ENCODE measurements around the gene CECR2.
"Not testable (repeated sequence)": the region's sequence is repeated elsewhere in the genome, so short reads cannot be mapped to it uniquely, and the experiment has no call there.

Gene CECR2

DNA sequence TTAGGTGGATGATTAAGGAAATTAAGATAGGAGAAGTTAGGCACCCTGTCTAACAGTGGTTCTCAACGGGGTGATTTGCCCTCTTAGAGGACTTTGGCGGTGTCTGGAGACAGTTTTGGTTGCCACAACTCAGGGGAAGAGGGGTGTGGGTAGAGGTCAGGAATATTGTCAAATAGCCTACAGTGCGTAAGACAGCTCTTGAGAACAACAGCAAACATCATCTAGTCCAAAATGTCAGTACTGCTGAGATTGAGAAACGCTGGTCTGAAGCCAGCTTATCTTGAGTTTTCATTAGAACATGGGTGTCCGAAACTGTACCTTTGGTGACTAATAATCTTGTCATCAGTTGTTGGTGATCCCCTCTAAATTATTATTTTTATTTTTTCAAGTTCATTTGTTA is 38.4 kb downstream of the CECR2 start:
- no peak for DNase-seq

DNA sequence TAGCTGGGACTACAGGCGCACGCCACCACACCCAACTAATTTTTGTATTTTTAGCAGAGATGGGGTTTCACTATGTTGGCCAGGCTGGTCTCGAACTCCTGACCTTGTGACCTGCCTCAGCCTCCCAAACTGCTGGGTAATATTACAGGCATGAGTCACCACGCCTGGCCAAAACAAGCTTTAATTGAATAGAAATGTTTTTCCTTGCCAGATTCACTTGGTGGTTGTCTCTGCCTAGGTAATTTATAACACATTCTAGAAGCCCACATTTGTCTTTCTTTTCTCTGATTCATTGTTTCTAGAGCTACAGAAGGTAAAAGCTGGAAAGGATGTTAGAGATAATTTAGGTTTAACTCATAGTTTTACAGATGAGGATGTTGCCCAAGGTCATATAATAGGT is 41.3 kb downstream of the CECR2 start:
- DNase-seq = no peak

DNA sequence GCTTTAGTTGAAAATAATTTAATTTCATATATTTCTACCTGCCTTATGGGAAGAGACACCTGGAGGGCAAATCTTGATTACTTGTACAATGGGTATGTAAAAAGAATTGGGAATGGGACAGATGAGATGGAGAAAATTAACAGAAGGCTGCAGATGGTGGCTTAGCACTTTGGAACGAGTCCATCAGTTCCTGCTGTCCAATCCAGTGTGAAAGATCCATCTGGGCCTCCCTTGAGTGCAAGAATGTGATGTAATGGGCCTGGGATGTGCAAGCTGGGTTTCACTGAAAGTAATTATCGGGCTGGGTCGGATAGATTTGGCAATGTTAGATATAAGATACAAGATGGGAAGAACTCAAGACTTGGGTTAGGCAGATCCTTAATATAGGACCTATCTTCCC is 42.0 kb downstream of the CECR2 start:
- no peak for DNase-seq

DNA sequence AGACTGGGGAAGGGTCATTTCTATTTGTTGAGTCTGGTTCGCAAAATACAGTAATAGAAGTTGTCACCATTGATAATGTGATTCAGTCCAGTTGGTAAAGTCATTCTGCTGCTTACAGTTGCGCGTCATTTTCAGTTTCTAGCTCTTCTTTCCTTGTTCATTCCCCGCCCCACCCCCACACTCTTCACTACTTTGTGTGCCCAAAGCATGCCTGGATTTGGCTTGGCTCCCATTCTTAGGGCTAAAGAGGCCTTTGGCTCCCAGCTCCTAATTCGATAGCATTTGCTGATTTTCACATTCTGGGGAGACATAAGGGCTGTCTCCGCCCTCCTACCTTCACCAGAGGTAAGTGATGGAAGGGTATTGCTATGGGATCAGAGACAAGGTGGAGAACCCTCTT is 43.0 kb downstream of the CECR2 start:
- DNase-seq = no peak

DNA sequence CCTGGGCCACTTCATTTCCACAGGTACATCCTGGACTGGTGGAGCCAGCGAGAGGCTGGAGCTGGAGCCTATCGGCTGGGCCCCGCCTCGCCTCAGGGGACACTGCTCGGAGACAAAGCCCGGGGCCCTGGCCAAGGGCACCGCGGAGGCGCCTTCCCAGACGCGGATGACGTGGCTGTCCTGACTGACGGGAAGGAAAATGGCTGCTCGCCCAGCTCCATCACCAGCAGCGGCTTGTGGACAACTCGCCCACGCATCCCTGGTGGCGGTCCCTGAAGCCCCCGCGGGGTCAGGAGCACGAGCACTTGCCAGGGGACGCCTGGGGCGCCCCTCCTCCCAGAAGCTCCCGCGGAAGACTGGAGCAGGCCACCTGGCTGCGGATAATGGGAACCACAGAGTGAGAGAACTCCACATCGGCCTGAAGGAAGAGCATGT is 49.6 kb downstream of the CECR2 start:
- DNase-seq = no peak

DNA sequence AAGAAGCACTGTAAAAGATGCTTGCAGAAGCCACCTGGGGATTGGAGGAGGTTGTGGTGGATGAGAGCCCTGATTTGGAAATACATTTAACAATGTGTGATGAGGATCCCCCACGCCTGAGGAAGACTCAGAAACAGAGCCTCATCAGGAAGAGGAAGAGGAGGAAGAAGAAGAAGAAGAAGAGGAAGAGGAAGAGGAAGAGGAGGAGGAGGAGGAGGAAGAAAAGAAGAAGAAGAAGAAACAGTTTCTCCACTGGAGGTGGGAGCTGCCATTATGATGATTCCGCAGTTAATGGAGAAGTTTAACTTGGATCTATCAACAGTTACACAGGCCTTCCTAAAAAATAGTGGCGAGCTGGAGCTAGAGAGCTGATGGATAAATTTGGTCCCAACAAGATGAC is 50.1 kb downstream of the CECR2 start:
- DNase-seq = no peak

DNA sequence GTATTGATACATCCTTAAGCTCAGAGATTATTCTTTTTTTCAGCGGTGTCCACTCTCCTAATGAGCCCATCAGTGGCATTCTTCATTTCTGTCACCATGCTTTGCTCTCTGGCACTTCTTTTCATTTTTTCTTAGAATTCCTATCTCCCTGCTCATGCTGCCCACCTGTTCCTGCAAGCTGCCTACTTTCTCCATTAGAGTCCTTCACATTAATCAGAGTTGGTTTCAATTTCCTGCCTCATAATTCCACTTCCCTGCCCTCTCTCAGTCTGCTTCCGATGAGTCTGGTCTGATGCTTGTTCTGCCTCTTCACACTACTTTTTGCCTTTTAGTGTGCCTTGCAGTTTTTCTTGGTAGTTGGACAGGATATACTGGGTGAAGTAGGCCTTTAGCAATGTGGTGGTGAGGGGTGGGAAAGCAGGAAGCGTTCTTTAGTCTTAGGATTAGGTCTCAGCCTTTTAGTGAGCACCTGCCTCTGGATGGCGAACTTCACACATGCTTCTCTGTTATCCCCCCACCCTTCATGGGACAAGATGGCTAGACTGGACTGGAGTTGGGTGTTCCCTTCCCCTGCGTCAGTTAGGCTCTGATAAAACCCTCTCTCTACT is 53.6 kb downstream of the CECR2 start:
- no peak for DNase-seq

DNA sequence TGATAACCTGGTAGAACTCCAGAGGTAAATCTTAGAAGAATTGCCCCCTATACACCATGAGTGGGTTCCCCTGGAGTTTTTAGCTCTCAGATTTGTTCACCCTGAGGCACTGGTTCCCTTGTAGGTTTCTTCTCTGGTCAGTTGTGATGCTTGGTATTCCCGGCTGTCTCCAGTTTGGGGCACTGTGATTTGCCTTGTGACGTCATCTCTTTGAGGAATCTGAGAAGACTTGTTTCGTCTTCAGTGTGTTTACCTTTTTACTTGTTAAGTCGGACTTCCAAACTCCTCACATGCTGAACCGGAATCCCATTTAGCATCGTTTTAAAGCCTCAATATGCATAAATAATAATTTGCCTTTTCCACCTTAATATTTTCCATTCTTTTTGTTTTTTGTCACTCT is 54.4 kb downstream of the CECR2 start:
- no peak for DNase-seq

DNA sequence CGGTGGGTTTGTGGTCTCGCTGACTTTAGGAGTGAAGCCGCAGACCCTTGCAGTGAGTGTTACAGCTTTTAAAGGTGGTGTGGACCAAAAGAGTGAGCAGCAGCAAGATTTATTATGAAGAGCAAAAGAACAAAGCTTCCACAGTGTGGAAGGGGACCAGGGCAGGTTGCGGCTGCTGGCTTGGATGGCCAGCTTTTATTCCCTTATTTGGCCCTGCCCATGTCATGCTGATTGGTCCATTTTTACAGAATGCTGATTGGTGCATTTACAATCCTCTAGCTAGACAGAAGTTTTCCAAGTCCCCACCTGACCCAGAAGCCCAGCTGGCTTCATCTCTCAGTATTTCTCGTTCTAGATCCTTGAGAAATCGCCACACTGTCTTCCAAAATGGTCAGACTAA is 58.3 kb downstream of the CECR2 start:
- DNase-seq = not testable (repeated sequence)

DNA sequence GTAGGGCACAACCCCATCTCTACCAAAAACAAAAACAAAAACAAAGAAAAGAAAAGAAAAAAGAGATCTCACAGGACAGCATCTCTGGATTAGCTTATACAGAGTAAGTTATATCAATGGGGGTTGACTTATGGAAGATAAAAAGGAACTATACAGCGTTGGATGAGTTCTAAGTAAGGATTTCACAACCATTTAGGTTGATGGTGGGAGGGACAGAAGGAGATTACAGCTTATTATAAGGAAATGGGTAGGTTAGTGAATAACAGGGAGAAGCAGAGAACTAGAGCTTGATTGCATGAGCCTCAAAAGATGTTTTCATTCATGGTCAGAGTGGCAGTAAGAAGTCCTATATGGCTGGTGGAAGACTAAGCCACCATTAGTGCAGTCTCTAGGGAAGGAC is 60.3 kb downstream of the CECR2 start:
- no peak for DNase-seq

DNA sequence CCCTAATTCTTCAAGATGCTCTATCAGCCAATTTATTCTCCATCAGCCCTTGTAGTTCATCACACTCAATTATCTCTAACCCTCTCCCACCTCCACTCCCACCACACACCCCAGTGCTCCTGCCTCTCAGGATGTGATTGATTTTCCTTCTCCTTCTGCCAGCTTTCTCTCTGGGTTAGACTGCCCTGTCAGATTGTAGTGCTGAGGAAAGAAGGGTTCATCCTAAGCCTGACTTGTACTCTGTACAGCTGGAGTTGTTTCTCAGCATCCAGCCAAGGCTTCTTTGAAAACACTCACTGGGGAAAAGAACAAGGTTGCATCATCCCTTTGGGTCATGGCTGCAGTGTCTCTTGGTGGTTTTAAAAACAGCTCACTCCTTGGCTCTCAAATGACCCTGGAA is 61.2 kb downstream of the CECR2 start:
- DNase-seq = no peak

DNA sequence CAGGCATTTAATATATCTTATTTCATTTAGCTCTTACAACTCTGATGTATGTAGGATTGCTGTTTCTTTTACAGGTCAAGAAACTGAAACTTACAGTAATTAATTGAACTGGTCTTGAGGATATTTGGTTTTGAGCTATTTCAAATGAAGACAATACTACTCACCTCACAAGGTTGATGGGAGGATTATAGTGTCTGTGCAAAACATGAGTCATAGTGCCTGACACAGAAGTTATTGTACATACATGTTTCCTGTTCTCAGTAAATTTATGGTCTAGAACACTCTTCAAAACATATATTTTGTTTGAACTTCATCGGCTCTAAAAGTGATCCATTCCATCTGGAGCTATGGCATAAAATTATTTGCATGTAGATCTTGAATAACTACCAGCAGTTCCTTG is 61.9 kb downstream of the CECR2 start:
- no peak for DNase-seq

DNA sequence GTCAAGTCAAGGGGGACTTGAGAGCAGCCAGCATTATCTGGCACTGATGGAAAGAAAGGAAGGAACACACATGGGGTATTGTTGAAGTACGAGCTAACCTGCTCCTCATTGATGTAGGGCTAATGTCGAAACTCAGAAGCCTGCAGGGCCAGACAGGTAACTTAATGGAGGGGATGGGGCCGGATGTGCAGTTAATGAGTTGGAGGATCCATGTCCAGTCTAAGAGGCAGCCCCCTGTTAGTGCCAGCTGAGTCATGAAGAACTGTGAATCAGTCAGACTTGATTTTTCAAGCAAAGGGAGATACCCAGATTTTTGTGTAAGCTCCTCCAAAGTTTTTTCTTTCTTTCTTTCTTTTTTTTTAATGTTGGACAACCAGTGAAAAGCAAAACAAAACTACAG is 65.6 kb downstream of the CECR2 start:
- DNase-seq = no peak

DNA sequence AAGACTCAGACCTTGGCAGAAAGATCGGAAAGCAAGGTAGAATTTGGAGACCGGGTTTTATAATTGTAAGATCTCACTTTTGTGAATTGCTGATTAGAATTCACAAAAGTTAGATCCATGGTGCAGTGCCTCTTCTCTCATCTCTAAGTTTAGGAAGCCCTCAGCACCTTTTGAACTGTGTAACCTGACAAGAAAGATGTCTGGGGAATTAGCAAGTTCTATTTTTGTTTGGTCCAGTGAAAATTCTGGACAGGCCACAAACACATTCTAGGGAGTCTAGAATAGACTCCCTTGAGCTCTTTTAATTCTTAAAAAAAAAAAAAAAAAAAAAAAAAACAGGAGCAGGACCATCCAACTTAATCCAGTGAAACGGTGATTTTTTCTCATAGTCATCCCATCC is 66.1 kb downstream of the CECR2 start:
- DNase-seq = no peak

DNA sequence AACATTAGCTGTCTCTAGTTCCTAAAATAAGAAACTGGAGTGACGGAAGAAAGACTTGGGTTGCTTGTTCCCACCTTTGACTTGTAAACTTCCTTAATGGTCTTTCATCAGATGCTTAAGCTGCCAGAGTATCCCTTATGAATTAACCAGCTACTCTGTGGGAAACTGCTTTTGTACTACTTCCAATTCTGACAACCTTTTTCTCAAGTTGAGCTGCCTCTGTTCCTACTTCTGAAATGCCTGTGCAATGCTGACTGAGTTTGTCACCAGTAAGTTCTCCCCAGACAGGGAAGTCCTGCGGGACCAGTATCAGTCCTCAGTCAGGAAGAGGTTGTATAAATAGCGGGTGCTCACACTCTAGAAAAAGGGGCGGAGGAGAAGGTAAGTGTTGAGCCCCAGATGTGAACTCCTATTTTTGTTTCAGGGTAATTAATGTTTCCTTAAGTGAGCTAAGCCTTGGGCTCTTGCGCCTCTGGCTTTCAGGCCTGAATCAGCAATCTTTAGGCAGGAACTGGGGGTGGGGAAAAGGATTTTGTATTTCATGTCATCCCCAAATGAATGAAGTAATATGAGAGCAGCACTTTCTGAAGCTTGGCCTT is 67.2 kb downstream of the CECR2 start:
- no peak for DNase-seq

DNA sequence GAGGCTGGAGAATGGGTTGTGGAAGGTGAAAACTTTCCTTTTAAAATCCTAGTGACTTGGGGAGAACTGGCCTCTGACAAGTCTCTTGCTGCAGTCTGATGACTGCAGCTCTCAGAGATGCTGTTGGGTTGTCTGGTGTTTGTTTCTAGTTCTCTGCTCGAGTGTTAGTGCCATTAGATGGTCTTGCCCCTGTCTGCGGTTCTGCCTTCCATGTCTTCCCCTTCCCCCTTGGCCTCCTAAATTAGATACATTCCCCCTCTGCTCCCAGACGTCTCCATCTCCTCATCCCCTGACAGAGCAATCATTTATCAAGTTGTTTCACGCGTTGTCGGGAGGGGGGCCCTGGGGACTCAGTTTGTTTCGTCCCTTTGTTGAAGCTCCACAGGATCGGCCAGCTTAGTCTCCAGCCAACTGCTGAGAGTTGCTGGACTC is 67.7 kb downstream of the CECR2 start:
- DNase-seq = no peak

DNA sequence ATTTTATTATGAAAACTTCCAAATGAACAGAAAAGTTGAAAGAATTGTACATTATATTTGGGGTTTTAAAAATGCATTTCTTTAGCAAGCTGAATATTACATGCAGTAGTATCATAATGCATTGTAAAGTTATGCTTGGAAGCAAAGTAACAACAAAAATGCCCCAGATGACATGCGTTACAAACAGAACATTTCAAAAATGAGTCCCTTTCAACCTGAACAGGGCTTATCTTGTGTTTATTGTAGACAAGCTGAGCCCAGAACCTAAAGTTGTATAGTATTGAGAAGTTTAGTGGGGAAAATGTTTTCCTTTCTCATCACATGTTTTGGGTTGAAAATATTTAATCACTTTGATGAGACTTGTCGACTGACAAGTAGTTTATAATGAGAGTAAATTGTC is 68.8 kb downstream of the CECR2 start:
- no peak for DNase-seq

DNA sequence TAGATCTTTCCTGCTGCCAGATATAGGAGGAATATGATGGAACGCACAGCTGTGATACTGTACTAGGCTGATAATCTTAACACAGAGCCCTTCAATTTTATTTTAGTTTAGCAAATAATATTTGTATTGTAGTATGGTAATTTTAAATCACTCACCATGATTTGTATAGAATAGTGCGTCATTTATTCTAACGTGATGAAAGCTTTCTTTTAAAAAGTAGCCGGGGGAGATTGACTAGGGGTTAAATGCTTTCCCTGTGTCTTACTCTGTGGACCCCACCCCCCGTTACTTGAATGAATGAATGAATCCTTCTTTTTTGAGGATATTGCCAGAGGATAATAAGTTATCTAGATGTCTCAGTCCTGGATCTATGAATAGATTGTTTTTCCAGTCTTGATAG is 72.1 kb downstream of the CECR2 start:
- DNase-seq = no peak

DNA sequence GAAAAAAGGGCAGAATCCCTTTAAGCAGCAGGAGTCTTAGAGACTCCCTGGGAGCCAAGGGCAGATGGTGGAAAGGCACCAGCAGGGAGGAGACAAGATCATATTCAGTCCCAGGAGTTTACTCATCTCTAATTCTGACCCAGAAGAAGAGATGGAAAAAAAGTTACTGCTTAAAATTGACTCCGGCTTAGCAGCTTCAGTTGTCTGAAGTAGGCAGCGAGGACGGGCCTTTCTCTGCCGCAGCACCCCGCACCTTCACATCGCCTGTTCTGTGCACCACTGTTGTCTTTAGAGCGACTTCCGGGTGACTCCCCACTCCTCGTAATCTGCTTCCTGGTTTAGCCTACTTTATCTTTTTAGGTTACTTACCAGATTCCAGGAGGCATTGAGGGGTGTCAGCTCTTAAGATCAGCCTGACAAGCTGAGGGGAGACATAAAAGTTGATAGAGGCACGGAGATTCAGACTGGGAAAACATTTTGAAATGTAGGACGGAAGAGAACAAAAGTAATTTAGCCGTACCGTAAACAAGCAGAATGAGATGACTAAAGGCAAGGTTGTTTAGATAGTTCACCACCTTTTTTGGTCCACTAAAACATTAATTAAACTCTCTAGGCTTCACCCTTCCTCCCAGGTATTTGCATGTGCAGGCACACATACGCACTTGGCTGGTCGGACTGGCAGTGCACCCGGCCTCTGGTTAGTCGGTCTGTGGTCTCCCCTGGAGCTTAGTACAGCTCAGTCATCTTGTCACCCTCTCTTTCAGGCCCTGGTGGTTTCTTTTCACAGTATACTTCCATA is 74.3 kb downstream of the CECR2 start:
- DNase-seq = no peak

DNA sequence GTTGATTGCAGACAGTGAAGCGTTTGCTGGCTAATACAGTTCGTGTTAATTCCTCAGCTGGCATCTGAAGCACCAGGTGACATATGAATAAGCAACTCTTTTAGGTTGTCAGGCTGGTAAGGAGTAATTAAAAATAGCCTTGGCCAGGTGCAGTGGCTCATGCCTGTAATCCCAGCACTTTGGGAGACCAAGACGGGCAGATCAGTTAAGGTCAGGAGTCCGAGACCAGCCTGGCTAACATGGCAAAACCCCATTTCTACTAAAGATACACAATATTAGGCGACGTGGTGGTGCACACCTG is 74.9 kb downstream of the CECR2 start:
- DNase-seq = no peak

DNA sequence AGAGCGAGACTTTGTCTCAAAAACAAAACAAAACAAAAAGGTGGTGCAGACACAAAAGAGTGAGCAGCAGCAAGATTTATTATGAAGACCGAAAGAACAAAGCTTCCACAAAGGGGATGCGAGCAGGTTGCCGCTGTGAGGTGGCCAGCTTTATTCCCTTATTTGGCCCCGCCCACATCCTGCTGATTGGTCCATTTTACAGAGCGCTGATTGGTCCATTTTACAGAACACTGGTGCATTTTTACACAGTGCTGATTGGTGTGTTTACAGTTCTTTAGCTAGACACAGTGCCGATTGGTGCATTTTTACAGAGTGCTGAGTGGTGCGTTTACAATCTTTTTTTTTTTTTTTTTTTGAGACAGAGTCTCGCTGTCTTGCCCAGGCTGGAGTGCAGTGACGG is 77.4 kb downstream of the CECR2 start:
- no peak for DNase-seq

DNA sequence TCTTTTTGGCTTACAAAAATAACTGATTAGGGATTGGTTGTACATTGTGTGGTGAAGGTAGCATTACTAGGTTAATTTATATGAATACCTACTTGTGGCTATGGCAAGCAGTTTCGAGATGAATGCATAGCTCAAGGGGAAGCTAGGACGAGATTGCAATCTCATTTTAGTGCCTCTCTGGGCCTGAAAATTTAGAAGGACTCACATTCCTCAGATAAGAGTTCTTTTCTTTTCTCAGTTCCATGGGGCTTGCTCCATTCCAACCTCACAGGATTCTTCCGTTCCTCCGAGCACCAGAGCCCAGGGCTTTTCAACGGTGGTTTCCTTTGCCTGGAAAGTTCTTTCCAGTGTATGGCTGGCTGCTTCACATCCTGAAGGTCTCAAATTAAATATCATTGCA is 82.1 kb downstream of the CECR2 start:
- DNase-seq = no peak

DNA sequence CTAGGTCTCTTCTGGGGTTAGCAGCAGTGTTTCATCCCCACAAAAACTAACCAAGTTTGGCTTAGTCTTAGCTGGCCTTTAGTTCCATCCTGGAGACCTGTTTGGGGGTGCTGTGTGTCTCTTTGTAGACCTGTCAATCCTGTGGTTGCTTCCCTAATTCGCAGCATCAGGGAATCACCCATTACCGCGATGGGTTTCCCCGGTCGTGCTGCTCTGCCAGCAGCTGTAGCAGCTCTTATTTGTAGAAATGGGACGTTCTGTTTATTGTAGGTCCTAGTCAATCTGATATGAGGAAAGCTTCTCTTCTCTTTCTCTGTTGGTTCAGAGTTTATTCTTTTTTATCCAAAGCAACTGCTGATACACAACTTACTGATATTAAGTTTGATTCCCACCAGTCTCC is 91.6 kb downstream of the CECR2 start:
- DNase-seq = no peak

DNA sequence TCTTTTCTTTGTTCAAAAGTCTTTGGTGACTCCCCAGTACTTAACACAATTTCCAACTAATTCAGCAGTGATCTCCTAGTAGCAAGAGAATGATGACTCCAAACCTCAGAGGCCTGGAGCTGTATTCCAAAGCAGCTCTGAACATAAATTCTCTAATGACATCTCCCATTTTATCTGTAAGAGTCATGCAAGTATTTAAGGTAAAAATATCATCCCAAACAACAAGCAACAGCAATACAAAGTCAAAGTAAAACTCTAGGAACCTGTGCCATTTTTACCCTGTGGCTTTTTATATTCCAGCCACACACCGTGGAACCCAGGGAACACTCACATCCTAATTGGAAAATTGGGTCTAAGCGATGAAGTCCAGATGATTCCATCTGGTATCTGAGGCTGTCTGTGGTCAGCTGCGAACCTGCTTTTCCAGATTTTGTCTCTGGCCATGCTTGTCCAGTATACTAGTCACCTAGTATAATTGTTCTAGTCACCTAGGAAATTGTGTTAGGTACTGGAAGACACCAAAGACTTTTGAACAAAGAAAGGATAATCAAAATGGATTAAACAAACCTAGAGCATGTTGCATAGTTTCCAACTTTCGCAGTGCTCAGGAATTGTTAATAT is 101.7 kb downstream of the CECR2 start:
- no peak for DNase-seq

All from stimulated activated CD4-positive, alpha-beta T cell treated with anti-CD3 and anti-CD28 coated beads, Interleukin-15, amount 100 ng/mL, for 24 hours (primary cell).